Left renal cortex interstitium (tissue), 4 donors: Measurements from ENCODE around the gene DEPDC7. TPM values are rescaled to one million over a fixed set of nuclear protein-coding genes. Genes with fewer than 3 reads are reported as not detected.
"Not testable (repeated sequence)": the region's sequence is repeated elsewhere in the genome, so short reads cannot be mapped to it uniquely, and the experiment has no call there.

Experiments used
- DNase-seq, 4 donors: peaks; one replicate each; pipeline ENCODE4 v3.0.0-alpha.2; 2013; ENCODE audit warnings: low read depth in 4 of 4, low spot score in 2 of 4, missing footprints in 1 of 4
- polyA plus RNA-seq, 4 donors: library from polyadenylated mRNA; unstranded; fragments of 120-200 nt; gene quantifications; one replicate each; pipeline ENCODE4 v1.2.1, GENCODE V29; 2013; ENCODE audit not compliant: insufficient read length in 4 of 4

The DEPDC7 gene
- polyA plus RNA-seq, 4 donors: 5.9 to 7.3 (median 6.5) TPM

- DNase-seq: no peak
Measured at GRCh38 chr11:33021937-33022336, 6.3 kb downstream of the DEPDC7 start.

GRCh38 chr11:33025339-33025722 lies 9.7 kb downstream of the DEPDC7 start:
- no peak for DNase-seq

GRCh38 chr11:33027233-33027632 lies 11.6 kb downstream of the DEPDC7 start:
- no peak for DNase-seq

GRCh38 chr11:33027846-33028536 lies 12.3 kb downstream of the DEPDC7 start:
- DNase-seq: no peak

GRCh38 chr11:33028537-33028914 lies 12.8 kb downstream of the DEPDC7 start:
- no peak for DNase-seq

- not testable (repeated sequence) for DNase-seq
Measured at GRCh38 chr11:33029218-33029617, 13.5 kb downstream of the DEPDC7 start.

GRCh38 chr11:33033493-33033892 lies 17.8 kb downstream of the DEPDC7 start:
- no peak for DNase-seq

- DNase-seq: no peak
Measured at GRCh38 chr11:33035011-33035410, 19.3 kb downstream of the DEPDC7 start.

- peak; percentile 83 to 90 (median 90) for DNase-seq
Measured at GRCh38 chr11:33039274-33040032, 23.8 kb downstream of the DEPDC7 start, which contains the start of gene TCP11L1. TSS of gene TCP11L1 (plus strand) at chr11:33039572. CDS start at chr11:33043774, 4,202 bp downstream.

- DNase-seq: no peak
Measured at GRCh38 chr11:33040033-33040861, 24.6 kb downstream of the DEPDC7 start.

GRCh38 chr11:33040862-33041453 lies 25.3 kb downstream of the DEPDC7 start:
- no peak for DNase-seq

- no peak for DNase-seq
Measured at GRCh38 chr11:33043221-33043830, 27.6 kb downstream of the DEPDC7 start.

- DNase-seq: no peak
Measured at GRCh38 chr11:33044285-33044756, 28.6 kb downstream of the DEPDC7 start.

- DNase-seq: no peak
Measured at GRCh38 chr11:33045551-33046255, 30.0 kb downstream of the DEPDC7 start.

- DNase-seq: not testable (repeated sequence)
Measured at GRCh38 chr11:33048701-33049100, 33.0 kb downstream of the DEPDC7 start.

- not testable (repeated sequence) for DNase-seq
Measured at GRCh38 chr11:33049565-33050408, 34.1 kb downstream of the DEPDC7 start.

- DNase-seq: no peak
Measured at GRCh38 chr11:33052231-33052630, 36.6 kb downstream of the DEPDC7 start.

GRCh38 chr11:33055375-33055774 lies 39.7 kb downstream of the DEPDC7 start:
- no peak for DNase-seq

- DNase-seq: no peak
Measured at GRCh38 chr11:33057284-33057683, 41.6 kb downstream of the DEPDC7 start.
